ENCODE data around the gene ARHGAP45.
"Not testable (repeated sequence)": the region's sequence is repeated elsewhere in the genome, so short reads cannot be mapped to it uniquely, and the experiment has no call there.

ARHGAP45 gene

GRCh38 chr19:1105873-1106840, 39.2 kb downstream of the ARHGAP45 start:
- no peak for DNase-seq (ENCODE audit: low spot score)

- no peak for DNase-seq (ENCODE audit: low spot score)
Measured at GRCh38 chr19:1106841-1107660, 40.1 kb downstream of the ARHGAP45 start.

- no peak for DNase-seq (ENCODE audit: low spot score)
Measured at GRCh38 chr19:1107661-1108261, 40.8 kb downstream of the ARHGAP45 start.

- no peak for DNase-seq (ENCODE audit: low spot score)
Measured at GRCh38 chr19:1108291-1109031, 41.5 kb downstream of the ARHGAP45 start.

GRCh38 chr19:1109032-1109551, 42.1 kb downstream of the ARHGAP45 start:
- no peak for DNase-seq (ENCODE audit: low spot score)

- DNase-seq (ENCODE audit: low spot score): no peak
Measured at GRCh38 chr19:1109697-1110671, 43.0 kb downstream of the ARHGAP45 start.

- no peak for DNase-seq (ENCODE audit: low spot score)
Measured at GRCh38 chr19:1110809-1111640, 44.1 kb downstream of the ARHGAP45 start.

GRCh38 chr19:1111641-1112267, 44.8 kb downstream of the ARHGAP45 start:
- no peak for DNase-seq (ENCODE audit: low spot score)

GRCh38 chr19:1112268-1113029, 45.5 kb downstream of the ARHGAP45 start:
- no peak for DNase-seq (ENCODE audit: low spot score)

GRCh38 chr19:1113030-1113985, 46.3 kb downstream of the ARHGAP45 start:
- peak; percentile 96 for DNase-seq (ENCODE audit: low spot score)

- no peak for DNase-seq (ENCODE audit: low spot score)
Measured at GRCh38 chr19:1113986-1114483, 47.1 kb downstream of the ARHGAP45 start.

GRCh38 chr19:1114728-1115127, 47.8 kb downstream of the ARHGAP45 start:
- DNase-seq (ENCODE audit: low spot score): not testable (repeated sequence)

- DNase-seq (ENCODE audit: low spot score): no peak
Measured at GRCh38 chr19:1115646-1116420, 48.9 kb downstream of the ARHGAP45 start.

- no peak for DNase-seq (ENCODE audit: low spot score)
Measured at GRCh38 chr19:1116726-1117581, 50.0 kb downstream of the ARHGAP45 start.

- DNase-seq (ENCODE audit: low spot score): no peak
Measured at GRCh38 chr19:1117654-1118053, 50.7 kb downstream of the ARHGAP45 start.

Data from hepatic stellate cell (primary cell).